ENCODE data around the gene TCHH.
"Not testable (repeated sequence)": the region's sequence is repeated elsewhere in the genome, so short reads cannot be mapped to it uniquely, and the experiment has no call there.

TCHH gene

GRCh38 chr1:152110860-152111514, 4.3 kb downstream of the TCHH start:
- no peak for DNase-seq

- DNase-seq: no peak
These were observed 4.8 kb downstream of the TCHH start for GRCh38 chr1:152110365-152110859.

DNA sequence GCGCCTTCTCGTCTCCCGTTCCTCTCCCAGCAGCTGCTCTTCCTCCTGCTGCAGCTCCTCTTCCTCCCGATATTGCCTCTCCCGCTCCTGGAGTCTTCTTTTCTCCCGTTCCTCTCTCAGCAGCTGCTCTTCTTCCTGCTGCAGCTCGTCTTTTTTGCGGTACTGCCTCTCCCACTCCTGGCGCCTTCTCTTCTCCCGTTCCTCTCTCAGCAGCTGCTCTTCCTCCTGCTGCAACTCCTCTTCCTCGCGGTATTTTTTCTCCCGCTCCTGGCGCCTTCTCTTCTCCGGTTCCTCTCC, 5.3 kb downstream of the TCHH start:
- no peak for DNase-seq

DNA sequence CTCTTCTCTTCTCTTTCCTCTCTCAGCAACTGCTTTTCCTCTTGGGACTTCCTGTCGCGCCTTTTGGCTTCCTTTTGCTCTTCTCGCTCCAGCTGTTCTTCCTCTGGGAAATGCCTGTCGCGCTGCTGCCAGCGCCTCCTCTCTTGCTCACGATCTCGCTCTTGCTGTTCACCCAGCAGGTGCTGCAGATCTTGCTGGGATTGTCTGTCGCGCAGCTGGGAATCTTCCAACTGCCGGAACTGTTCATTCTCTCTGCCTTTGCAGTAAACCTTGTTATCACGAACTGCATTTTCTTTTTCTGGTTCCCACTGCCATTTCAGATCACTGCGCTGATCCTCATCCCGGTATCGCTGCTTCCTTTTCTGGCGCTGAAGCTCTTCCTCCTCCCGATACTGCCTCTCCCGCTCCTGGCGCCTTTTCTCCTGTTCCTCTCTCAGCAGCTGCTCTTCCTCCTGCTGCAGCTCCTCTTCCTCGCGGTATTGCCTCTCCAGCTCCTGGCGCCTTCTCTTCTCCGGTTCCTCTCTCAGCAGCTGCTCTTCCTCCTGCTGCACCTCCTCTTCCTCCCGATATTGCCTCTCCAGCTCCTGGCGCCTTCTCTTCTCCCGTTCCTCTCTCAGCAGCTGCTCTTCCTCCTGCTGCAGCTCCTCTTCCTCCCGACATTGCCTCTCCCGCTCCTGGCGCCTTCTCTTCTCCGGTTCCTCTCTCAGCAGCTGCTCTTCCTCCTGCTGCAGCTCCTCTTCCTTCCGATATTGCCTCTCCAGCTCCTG, 5.8 kb downstream of the TCHH start:
- no peak for DNase-seq

DNA sequence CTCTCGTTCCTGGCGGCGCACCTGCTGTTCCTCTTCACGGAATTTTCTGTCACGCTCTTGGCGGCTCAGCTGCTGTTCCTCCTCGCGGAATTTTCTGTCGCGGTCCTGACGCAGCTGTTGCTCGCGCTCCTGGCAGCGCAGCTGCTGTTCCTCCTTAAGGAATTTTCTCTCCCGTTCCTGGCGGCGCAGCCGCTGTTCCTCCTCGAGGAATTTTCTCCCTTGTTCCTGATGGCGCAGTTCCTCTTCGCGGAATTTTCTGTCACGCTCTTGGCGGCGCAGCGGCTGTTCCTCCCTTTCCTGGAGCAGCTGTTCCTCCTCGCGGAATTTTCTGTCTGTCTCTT, 6.4 kb downstream of the TCHH start:
- no peak for DNase-seq

GRCh38 chr1:152107984-152108881, 7.0 kb downstream of the TCHH start:
- DNase-seq: no peak

DNA sequence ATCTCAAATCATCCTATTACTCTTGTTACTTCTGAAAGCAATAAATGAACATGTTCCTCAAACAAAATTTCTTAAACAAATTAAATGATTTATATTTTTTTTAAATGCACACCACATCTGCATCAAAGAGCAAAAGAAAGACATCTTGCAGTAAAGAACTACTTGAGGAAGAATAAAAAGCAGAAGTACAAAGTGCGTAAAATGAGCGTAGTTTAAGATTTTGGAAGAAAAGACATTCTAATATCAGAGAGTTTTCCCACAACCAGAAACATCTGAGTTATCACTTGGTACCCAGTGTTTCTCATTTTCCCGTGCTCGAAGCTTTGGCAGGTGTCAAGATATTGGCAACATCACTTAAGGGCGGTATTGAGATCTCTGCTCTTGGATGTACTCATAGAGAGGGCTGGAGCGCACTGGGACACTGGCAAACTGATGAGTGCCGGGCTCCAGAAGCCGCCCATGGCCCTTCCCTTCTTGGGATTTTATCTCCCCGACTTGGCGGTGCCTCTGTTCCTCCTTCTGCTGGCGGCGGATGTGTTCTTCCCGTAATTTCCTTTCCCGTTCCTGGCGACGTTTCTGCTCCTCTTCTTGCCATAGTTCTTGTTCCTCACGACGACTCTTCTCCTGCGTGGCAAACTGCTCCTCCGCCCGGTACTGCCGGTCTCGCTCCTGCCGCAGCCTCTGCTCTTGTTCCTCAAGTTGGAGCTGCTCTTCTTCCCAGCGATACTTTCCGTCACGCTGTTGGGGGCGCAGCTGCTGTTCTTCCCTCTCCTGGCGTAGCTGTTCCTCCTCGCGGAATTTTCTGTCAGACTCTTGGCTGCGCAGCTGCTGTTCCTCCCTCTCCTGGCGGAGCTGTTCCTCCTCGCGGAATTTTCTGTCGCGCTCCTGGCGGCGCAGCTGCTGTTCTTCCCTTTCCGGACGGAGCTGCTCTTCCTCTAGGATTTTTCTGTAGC, 7.9 kb downstream of the TCHH start:
- DNase-seq: no peak

GRCh38 chr1:152104854-152105253, 10.4 kb downstream of the TCHH start:
- DNase-seq: no peak

GRCh38 chr1:152096931-152097330, 18.3 kb downstream of the TCHH start:
- DNase-seq: no peak

DNA sequence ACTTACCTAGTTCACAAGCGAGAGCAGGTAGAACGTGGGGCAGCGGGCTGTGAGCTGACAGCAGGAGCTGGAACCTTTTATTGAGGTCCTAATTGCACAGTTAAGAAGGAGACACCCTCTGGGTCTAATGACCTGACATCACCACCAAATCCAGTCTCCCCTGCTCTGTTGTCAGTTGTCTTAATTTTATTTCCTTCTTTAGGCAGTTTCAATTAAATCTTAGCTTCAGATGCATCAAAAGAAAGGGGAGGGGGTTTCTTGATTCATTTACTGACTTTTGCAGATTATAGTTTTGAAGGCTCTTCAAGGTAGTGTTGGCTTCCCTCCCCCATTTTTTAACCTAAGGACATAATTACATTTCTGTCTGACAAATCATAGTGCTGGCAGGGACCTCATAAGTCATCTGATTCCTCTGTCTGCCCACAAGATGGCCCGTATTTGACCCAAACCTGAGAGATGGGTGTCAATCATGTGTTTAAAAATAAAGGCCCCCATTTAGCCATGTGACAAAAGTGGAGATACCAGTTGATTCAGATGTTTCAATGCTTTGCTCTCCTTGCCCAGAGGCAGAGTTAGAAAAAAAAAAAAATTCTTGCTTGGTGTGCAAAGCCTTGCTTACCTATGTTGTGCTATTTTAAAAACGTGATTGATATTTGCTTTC, 26.1 kb downstream of the TCHH start, which contains the start of gene TCHHL1:
Gene TCHHL1 (minus strand): TSS at position 51 of the 661 bp plus-strand sequence. CDS start 921 bp downstream, outside the sequence.
- DNase-seq: no peak

GRCh38 chr1:152086760-152087159, 28.5 kb downstream of the TCHH start:
- no peak for DNase-seq

DNA sequence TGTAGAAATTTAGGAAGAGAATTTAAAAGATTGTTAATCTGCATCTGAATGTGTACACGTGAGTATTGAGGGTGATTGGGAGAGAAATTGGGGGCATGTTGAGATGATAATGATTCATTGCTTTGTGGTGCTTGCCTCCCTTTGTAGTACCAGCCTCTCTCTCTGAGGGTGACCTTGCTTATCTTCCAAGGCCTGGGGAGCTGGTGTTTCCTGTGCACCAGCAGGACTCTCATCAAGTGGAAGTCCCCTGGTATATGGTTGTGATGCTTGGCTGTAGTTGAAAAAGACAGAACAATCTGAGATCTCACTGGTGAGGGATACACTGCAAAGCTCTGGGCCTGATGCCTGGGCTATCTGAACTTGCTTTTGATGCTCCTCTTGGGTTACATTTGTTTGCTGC, 30.4 kb downstream of the TCHH start:
- DNase-seq: no peak

DNA sequence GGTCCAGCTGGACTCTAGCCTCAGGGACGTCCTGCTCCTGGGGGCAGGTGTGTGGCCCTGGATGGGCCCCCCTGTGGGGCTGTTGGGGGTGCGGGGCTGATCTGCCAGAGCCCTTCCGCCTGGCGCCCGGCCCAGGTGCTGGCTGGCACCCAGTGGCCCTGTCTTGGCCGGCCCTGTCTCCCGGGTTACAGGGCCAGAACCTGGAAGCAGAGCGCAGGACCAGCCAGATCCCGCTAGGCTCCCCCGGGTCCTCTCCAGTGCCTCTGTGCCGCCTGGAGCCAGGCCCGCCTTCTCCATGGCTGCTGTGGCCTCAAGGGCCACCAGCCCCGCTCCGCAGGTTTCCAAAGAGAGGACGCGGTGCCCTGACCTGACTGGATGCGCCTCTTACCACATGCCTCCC, 34.2 kb downstream of the TCHH start:
- not testable (repeated sequence) for DNase-seq

DNA sequence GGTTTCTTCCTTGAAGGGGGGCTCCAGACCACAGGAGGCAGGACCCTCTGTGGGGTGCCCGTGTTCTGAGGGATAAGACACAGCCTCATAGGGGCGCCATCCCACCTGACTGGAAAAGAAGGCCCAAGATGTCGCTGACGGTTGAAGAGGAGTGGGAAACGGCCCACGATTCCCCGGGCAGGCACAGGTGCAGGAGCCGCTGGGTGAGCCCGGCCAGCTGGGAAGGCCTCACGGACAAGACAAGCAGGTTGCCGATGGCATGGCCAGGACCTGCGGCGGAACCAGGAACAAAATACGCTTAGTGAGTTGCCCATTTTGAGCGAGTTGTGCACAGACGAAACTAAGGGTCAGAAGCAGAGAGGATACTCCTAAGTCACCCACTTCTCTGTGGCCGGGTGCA, 34.8 kb downstream of the TCHH start:
- DNase-seq: not testable (repeated sequence)

GRCh38 chr1:152078831-152079441, 36.3 kb downstream of the TCHH start:
- no peak for DNase-seq

- DNase-seq: no peak
These were observed 42.9 kb downstream of the TCHH start for GRCh38 chr1:152072311-152072710.

DNA sequence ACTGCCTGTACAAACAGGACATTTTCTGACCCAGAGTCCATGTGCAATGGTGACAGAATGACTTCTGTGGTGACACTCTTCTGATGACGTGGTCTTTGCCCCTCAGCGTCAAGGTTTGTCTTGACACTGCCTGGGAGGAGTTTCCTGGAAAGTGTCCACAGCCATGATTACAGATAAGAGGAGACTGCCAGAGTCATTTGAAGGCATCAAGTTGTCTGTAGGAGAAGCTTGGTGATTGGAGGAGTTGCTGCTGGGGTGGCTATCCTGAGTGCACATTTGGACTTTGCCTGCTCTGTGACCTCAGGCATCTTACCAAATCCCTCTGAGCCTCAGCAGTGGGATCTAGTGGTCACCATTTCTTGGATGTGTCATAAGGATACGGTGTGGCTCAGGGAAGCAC, 44.1 kb downstream of the TCHH start:
- DNase-seq: no peak

DNA sequence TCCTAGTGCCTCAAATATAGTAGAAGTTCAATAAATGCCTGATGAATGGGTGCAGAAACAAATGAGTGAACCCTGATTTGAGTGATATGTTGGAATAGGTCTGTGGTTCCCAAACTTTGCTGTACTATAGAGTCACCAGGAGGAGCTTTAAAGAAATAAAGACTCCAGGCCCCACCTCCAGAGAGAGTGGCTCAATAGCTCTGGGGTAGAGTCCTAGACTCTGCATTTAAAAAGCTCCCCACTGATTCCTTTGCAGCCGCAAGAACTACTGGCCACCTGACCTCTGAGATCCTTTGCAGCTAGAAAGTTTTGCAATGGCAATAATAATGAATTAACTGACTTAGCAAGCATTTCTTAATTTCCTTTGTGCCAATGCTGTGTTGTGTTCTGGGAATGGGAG, 47.3 kb downstream of the TCHH start:
- DNase-seq: no peak

- DNase-seq: no peak
These were observed 48.1 kb downstream of the TCHH start for GRCh38 chr1:152067150-152067549.

- DNase-seq: no peak
These were observed 53.3 kb downstream of the TCHH start for GRCh38 chr1:152061952-152062351.

All from activated naive CD4-positive, alpha-beta T cell (primary cell).